Astrocyte (in vitro differentiated cells and primary cell): ENCODE measurements around the gene ANK3. TPM values are rescaled to one million over a fixed set of nuclear protein-coding genes. Genes with fewer than 3 reads are reported as not detected.

ENCODE experiments used
- DNase-seq: peaks from one replicate; pipeline ENCODE4 v3.0.0-alpha.2; 2010; ENCODE audit warnings: low read depth
- FAIRE-seq: peaks from 2 replicates; lab custom pipeline; 2011; peaks lifted over from hg19 to GRCh38; lab: Jason Lieb, UNC
- H2AFZ ChIP-seq: 2 replicates; pipeline ENCODE4 v1.6.0; 2012; ENCODE audit warnings: low read depth, low read length, inconsistent platforms
- H3K27ac ChIP-seq: 2 replicates; pipeline ENCODE4 v1.5.1; 2011; ENCODE audit warnings: low read depth, low read length, inconsistent platforms
- H3K27me3 ChIP-seq: 2 replicates; pipeline ENCODE4 v1.6.0; 2011; ENCODE audit warnings: low read length, inconsistent platforms; ENCODE audit not compliant: insufficient read depth
- H3K36me3 ChIP-seq: 2 replicates; pipeline ENCODE4 v1.5.1; 2011; ENCODE audit warnings: low read length, inconsistent platforms; ENCODE audit not compliant: insufficient read depth
- H3K4me1 ChIP-seq: 2 replicates; pipeline ENCODE4 v1.5.1; 2011; ENCODE audit warnings: low read length, inconsistent platforms; ENCODE audit not compliant: insufficient read depth
- H3K4me2 ChIP-seq: 2 replicates; pipeline ENCODE4 v1.6.0; 2012; ENCODE audit warnings: low read length, inconsistent platforms
- H3K4me3 ChIP-seq: 2 replicates; pipeline ENCODE4 v1.5.1; 2011; ENCODE audit warnings: low read depth, mild to moderate bottlenecking, low read length, inconsistent platforms; ENCODE audit not compliant: insufficient read depth
- H3K79me2 ChIP-seq: 2 replicates; pipeline ENCODE4 v1.6.0; 2012; ENCODE audit warnings: mild to moderate bottlenecking, low read length, inconsistent platforms; ENCODE audit not compliant: insufficient read depth
- H3K9ac ChIP-seq: 2 replicates; pipeline ENCODE4 v1.6.0; 2012; ENCODE audit warnings: mild to moderate bottlenecking, low read length, inconsistent platforms
- H3K9me3 ChIP-seq: 2 replicates; pipeline ENCODE4 v1.5.1; 2012; ENCODE audit warnings: low read depth, mild to moderate bottlenecking, low read length, inconsistent platforms; ENCODE audit not compliant: insufficient read depth
- H4K20me1 ChIP-seq: 2 replicates; pipeline ENCODE4 v1.6.0; 2012; ENCODE audit warnings: low read length, inconsistent platforms; ENCODE audit not compliant: insufficient read depth
- H3K27ac Mint-ChIP-seq: one replicate; pipeline ENCODE4 v1.8.0; 2021; ENCODE audit warnings: mild to moderate bottlenecking, mixed read lengths; ENCODE audit not compliant: unreplicated experiment
- H3K27me3 Mint-ChIP-seq: one replicate; pipeline ENCODE4 v1.8.0; 2021; ENCODE audit warnings: low read depth, mixed read lengths; ENCODE audit not compliant: unreplicated experiment
- H3K36me3 Mint-ChIP-seq: one replicate; pipeline ENCODE4 v1.8.0; 2021; ENCODE audit warnings: low read depth, mixed read lengths; ENCODE audit not compliant: unreplicated experiment
- H3K4me1 Mint-ChIP-seq: one replicate; pipeline ENCODE4 v1.8.0; 2021; ENCODE audit warnings: low read depth, mixed read lengths; ENCODE audit not compliant: unreplicated experiment
- H3K4me3 Mint-ChIP-seq: one replicate; pipeline ENCODE4 v1.8.0; 2021; ENCODE audit warnings: mild to moderate bottlenecking, moderate library complexity, mixed read lengths; ENCODE audit not compliant: unreplicated experiment
- H3K9me3 Mint-ChIP-seq: one replicate; pipeline ENCODE4 v1.8.0; 2021; ENCODE audit warnings: mild to moderate bottlenecking, mixed read lengths; ENCODE audit not compliant: unreplicated experiment
- EZH2 ChIP-seq: IDR thresholded peaks from 2 replicates; pipeline ENCODE4 v1.6.1; 2012; ENCODE audit warnings: mild to moderate bottlenecking, low read length, inconsistent platforms; ENCODE audit not compliant: insufficient read depth
- total RNA-seq: library from RNA; stranded (reverse); gene quantifications from 2 replicates; pipeline ENCODE4 v1.2.1, GENCODE V29; 2021
- TF ChIP-seq, protein P1 (sequence below): IDR thresholded peaks from 2 replicates; pipeline ENCODE4 v1.5.1; 2011; ENCODE audit warnings: low read depth, mild to moderate bottlenecking, inconsistent platforms, low read length, moderate library complexity; ENCODE audit not compliant: insufficient read depth

ANK3 gene
- total RNA-seq, 1 donor from 2014 or later = 21.1 TPM

DNA sequence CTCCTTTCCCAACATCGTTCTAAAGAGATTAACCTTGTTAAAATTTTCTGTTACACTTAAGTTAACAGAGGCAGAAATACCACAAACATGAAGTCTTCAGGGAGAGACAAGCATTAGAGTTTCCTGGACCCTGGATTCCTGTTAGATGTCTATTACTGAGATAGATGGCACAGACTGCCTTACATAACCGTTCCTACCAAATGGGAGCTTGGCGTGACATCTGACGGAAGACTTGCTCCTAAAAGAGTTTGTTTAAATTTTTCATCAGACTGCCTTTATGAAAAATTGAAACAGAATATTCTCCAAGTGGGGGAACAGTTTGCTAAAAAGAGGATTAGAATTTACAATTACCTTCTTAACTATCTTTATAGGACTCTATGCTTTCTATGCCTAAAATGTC, 22.7 kb downstream of the ANK3 start:
- no peak for DNase-seq
- Mint-ChIP-seq H3K36me3 (no peaks in the 10 kb centered on the region), H3K27me3 (no peaks in the 10 kb centered on the region), H3K27ac (no peak overlapping the region), H3K9me3 (no peaks in the 10 kb centered on the region), H3K4me1 (peaks cover 6% of the 10 kb centered on the region), H3K4me3 (no peak overlapping the region)
- no peaks in the 10 kb centered on the region for H3K27me3 ChIP-seq
- no peak for FAIRE-seq
- H3K4me1 ChIP-seq = peaks cover 13% of the 10 kb centered on the region
- no peak overlapping the region for H3K27ac ChIP-seq
- peak overlapping the region; percentile 31 for H2AFZ ChIP-seq
- no peaks in the 10 kb centered on the region for H3K9me3 ChIP-seq
- TF ChIP-seq EZH2 = no peak
- TF ChIP-seq, protein P1, sequence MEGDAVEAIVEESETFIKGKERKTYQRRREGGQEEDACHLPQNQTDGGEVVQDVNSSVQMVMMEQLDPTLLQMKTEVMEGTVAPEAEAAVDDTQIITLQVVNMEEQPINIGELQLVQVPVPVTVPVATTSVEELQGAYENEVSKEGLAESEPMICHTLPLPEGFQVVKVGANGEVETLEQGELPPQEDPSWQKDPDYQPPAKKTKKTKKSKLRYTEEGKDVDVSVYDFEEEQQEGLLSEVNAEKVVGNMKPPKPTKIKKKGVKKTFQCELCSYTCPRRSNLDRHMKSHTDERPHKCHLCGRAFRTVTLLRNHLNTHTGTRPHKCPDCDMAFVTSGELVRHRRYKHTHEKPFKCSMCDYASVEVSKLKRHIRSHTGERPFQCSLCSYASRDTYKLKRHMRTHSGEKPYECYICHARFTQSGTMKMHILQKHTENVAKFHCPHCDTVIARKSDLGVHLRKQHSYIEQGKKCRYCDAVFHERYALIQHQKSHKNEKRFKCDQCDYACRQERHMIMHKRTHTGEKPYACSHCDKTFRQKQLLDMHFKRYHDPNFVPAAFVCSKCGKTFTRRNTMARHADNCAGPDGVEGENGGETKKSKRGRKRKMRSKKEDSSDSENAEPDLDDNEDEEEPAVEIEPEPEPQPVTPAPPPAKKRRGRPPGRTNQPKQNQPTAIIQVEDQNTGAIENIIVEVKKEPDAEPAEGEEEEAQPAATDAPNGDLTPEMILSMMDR = no peak
- H3K36me3 ChIP-seq = no peaks in the 10 kb centered on the region
- no peaks in the 10 kb centered on the region for H3K79me2 ChIP-seq
- no peaks in the 10 kb centered on the region for H4K20me1 ChIP-seq
- H3K4me2 ChIP-seq = peak overlapping the region; percentile 30
- no peak overlapping the region for H3K4me3 ChIP-seq
- no peak overlapping the region for H3K9ac ChIP-seq

DNA sequence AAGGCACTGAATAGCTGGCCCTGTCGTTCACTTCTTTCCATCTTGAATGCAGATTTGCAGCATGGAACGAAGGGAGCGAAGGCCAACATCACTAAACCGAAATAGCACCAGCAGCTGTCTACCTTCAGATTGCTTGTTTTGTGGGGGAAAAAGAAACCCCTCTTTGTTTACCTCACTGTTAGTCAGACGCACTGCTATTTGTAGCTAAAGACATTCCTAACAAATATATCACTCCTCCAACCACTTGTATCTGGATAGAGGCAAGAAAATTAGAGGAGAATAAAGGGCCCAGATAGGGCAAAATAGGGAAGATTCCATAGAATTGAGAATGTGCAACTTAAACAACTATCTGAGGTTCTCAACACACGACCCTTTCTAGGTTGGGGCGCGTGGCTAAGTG, 26.5 kb downstream of the ANK3 start:
- H4K20me1 ChIP-seq = no peaks in the 10 kb centered on the region
- Mint-ChIP-seq H3K9me3 (no peaks in the 10 kb centered on the region), H3K4me3 (no peak overlapping the region), H3K27ac (no peak overlapping the region), H3K4me1 (peaks cover 6% of the 10 kb centered on the region), H3K27me3 (no peaks in the 10 kb centered on the region), H3K36me3 (no peaks in the 10 kb centered on the region)
- H3K36me3 ChIP-seq = no peaks in the 10 kb centered on the region
- peaks cover 13% of the 10 kb centered on the region for H3K4me1 ChIP-seq
- H3K9me3 ChIP-seq = no peaks in the 10 kb centered on the region
- no peak overlapping the region for H2AFZ ChIP-seq
- H3K9ac ChIP-seq = no peak overlapping the region
- FAIRE-seq = no peak
- H3K4me3 ChIP-seq = no peak overlapping the region
- TF ChIP-seq, protein P1 = no peak
- TF ChIP-seq EZH2 = no peak
- H3K27me3 ChIP-seq = no peaks in the 10 kb centered on the region
- DNase-seq = peak; percentile 40
- H3K4me2 ChIP-seq = peak overlapping the region; percentile 40
- H3K27ac ChIP-seq = peak overlapping the region; percentile 39
- no peaks in the 10 kb centered on the region for H3K79me2 ChIP-seq

DNA sequence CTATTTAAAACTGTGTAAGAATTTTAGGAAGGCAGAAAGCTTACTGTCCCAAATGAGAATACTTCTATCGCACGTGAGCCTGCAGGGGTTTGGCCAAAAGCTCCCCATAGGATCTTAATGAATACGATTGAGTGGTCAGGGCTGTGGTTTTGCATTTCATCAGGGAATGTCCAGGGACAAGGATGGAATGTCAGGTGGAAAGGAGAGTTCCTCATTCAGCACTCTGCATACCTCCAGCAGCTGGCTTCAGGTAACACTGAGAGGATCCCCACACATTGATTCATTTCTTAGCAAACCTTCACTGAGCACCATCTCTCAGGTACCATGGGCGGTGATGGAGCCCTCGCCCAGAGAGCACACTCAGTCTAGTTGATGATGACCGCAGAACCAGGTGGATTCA, 27.2 kb downstream of the ANK3 start:
- no peak for DNase-seq
- Histone ChIP-seq H3K36me3 (no peaks in the 10 kb centered on the region), H3K4me3 (no peak overlapping the region), H3K4me2 (no peak overlapping the region), H3K27me3 (no peaks in the 10 kb centered on the region), H4K20me1 (no peaks in the 10 kb centered on the region), H3K9ac (no peak overlapping the region), H2AFZ (no peak overlapping the region), H3K27ac (no peak overlapping the region), H3K9me3 (no peaks in the 10 kb centered on the region), H3K4me1 (peaks cover 12% of the 10 kb centered on the region), H3K79me2 (no peaks in the 10 kb centered on the region)
- Mint-ChIP-seq H3K27me3 (no peaks in the 10 kb centered on the region), H3K9me3 (no peaks in the 10 kb centered on the region), H3K4me3 (no peak overlapping the region), H3K4me1 (peaks cover 6% of the 10 kb centered on the region), H3K27ac (no peak overlapping the region), H3K36me3 (no peaks in the 10 kb centered on the region)
- no peak for FAIRE-seq
- no peak for TF ChIP-seq EZH2
- TF ChIP-seq, protein P1 = no peak
